ENCODE results near the gene CELA2A.
"Not testable (repeated sequence)": the region's sequence is repeated elsewhere in the genome, so short reads cannot be mapped to it uniquely, and the experiment has no call there.

Gene CELA2A

DNA sequence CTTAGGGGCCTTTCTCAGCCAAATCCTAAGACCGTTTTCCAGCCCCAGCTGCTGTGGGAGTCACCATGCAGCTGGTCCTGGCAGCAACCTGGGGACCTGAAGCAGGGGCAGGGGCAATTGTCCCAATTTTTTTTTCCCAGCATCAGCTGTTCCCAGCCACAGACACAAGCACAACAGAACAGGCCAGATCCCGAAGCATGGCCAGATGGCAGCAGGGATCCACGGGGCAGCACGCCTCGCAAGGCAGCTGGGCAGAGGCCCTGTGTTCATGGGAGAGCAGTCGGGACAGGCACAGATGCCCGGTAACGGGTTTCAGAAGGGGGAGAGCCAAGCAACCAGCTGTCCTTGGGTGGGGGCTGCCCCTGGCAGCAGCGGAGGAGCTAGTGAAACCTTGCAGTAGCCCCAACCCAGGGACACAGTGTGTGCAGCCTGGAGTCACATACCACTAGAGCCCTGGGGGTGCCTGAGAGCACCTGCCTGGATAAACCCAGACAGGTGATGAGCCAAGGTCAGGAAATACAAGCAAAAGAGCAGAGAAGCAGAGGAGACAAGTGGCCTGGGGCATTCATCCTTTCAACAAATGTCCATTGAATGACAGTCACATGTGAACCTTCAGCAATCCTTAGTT is 13.4 kb downstream of the CELA2A start:
- not testable (repeated sequence) for DNase-seq (ENCODE audit: low spot score)

DNA sequence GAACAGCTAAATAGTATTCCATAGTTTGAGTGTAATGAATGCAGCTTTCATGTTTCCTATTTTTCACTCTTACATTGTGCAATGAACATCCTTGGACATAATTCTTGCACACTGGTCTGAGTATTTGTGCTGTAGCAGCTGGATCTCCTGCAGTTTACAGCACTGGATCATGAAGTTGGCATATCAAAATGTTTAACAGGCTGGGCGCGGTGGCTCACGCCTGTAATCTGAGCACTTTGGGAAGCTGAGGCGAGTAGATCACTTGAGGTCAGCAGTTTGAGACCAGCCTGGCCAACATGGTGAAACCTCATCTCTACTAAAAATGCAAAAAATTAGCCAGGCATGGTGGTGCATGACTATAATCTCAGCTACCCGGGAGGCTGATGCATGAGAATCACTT is 14.5 kb downstream of the CELA2A start:
- DNase-seq (ENCODE audit: low spot score): not testable (repeated sequence)

GRCh38 chr1:15471723-15472122 is 15.2 kb downstream of the CELA2A start:
- not testable (repeated sequence) for DNase-seq (ENCODE audit: low spot score)

- DNase-seq (ENCODE audit: low spot score): no peak
Measured at GRCh38 chr1:15472587-15472986, 16.1 kb downstream of the CELA2A start.

DNA sequence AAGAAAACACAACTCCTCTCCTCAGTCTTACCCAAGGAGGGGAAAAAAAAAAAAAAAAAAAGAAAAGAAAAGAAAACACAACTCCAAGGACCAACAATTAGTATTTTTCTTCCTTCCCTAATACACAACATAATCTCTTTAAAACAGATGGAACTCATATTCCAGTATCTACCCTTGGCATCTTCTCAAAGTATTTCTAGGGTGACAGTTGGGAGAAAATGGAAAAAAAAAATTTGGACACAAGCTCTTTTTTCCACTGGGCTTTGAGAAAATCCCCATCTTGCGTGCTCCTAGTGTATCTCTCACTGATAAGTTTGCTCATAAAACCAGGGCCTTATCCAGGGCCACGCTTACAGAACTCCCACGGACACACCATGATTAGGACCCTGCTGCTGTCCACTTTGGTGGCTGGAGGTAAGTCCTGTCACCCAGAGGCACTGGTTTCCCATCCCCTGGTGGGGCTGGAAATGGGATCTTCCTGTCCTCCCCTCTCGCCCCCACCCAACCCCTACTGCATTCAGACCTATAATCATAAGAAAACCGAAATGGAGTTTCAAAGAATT is 19.3 kb downstream of the CELA2A start, which contains the start of gene CELA2B:
Gene CELA2B, plus strand, starts transcription at position 353 of the 563 bp plus-strand sequence. Its CDS starts 22 bp downstream, at position 375.
- DNase-seq (ENCODE audit: low spot score): no peak

DNA sequence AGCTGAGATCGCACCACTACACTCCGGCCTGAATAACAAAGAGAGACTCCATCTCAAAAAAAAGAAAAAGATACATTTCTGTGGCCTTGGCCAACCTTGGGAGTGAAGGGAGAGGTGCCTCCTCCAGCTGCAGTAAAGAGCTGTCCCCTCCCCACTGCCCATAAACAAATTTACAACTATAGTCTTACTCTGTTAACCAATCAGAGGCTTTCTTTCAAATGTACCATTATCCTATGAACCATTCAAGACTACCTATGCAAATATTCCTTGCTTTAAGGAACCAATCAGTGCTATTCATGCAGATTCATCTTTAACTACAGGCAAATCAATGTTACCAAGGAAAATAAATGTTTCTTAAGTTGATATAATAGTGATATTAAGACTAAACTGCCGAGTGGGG is 20.4 kb downstream of the CELA2A start:
- peak; percentile 13 for DNase-seq (ENCODE audit: low spot score)

DNA sequence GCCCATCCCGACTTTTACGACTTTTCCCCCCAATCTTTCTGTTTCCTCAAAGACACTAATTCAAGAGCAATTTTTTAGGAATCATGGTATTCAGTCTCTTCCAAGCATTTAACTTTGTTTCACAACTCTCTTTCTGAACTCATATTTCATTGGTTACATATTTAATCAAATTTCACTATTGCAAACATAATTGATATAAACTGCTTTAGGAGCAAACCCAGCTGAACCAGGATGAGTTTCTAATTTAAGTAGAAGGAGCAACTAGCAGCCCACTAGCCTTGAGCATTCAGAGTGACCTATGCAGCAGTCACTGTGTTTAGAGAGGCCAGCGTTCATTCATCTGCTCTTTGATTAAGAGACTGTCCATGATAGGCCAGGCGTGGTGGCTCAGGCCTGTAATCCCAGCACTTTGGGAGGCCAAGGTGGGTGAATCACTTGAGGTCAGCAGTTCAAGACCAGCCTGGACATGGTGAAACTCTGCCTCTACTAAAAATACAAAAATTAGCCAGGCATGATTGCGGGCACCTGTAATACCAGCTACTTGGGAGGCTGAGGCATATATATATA is 21.2 kb downstream of the CELA2A start:
- no peak for DNase-seq (ENCODE audit: low spot score)

DNA sequence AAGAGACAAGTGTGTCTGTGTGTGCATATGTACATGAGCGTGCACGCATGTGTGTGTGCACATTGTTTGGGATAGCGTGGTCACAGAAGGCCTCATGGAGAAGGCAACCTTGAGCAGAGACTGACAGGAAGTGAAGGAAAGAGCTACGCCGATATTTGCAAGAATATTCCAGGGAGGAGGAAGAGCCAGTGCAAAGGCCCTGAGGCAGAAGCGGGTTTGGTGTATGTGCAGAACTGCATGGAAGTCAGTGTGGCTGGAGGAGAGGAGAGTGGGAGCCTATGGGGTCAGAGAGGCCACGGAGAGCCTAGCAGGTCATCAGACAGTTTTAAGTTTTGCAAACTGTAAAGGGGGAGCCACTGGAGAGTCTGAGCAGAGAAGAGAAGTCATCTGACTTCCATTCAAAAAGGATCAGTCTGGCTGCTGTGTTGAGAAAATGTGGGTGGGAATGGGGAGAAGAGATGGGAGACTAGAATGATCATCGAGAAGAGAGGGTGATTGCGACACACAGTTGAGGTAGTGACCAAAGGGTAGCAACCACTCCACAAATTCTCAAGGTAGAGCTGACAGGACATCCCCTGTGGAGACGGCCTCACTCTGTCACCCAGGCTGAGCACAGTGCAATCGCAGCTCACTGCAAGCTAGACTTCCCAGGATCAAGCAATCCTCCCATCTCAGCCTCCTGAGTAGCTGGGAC is 23.3 kb downstream of the CELA2A start:
- DNase-seq (ENCODE audit: low spot score): no peak

DNA sequence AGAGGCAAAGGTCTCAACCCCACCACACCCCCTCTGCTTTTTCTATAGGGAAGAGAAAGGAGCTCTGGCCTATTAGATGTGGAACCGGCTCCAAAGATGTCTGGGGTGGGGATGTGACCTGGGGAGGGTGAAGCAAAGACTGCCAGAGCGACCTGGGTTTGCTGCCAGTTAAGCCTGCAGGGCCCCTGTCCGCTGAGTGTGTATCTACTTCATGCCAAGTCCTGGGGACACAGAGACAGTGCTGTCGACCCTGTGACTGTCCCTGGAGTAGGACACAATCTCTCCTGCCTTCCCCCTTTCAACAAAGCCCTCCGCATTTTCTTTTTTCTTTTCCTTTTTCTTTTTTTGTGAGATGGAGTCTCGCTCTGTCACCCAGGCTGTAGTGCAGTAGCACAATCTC is 25.9 kb downstream of the CELA2A start:
- not testable (repeated sequence) for DNase-seq (ENCODE audit: low spot score)

DNA sequence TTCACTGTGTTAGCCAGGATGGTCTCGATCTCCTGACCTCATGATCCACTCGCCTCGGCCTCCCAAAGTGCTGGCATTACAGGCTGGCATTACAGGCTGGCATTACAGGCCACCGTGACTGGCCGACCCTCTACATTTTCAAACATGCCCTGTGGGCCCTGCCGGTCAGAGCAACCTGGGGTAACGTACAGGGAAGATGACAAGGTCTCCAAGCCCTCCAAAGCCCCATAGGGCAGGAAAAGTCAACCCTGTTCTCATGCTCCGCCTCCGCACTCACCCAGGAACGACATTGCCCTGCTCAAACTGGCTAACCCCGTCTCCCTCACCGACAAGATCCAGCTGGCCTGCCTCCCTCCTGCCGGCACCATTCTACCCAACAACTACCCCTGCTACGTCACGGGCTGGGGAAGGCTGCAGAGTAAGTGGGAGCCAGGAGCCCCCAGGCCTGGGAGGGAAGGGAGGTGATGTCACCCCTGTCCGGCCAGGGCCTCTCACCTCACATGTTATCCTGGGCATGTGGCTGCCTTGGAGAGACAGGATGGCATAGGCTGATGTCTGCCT is 26.5 kb downstream of the CELA2A start:
- not testable (repeated sequence) for DNase-seq (ENCODE audit: low spot score)

DNA sequence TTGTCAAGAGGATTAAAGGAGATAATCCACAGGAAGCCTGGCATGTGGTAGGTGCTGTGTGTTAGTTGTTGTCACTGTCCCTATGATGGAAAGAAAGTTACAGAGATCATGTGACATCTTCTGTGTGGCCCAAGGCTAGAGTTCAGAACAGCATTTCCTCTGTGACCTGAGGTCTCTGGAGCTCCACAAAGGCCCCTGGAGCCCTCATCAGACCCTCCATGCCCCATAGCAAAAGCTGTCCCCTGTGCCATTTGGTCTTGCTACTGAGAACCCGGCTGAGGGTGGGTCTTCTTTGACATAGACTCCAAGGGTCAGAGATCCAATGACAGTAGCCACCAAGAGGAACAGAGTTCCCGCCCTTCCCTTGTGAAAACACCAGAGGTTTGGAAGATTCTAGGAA is 27.4 kb downstream of the CELA2A start:
- DNase-seq (ENCODE audit: low spot score): no peak

DNA sequence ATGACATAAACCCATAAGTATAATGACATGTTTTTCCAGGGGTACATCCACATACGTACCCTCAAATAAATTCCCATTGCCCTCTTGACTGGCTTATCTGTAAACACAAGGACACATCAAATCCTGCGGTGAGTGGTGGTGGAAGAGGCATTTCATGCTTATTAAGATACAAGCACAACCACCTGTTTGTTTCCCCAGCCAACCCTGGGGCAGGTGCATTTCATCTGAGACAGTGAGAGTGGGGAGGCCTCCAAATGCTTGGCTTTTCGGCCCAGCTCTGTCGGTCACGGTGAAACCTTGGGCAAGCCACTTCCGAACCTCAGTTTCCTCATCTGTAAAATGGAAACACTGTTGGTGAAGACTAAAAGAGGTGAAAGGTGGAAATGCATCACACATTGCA is 27.9 kb downstream of the CELA2A start:
- DNase-seq (ENCODE audit: low spot score): not testable (repeated sequence)

DNA sequence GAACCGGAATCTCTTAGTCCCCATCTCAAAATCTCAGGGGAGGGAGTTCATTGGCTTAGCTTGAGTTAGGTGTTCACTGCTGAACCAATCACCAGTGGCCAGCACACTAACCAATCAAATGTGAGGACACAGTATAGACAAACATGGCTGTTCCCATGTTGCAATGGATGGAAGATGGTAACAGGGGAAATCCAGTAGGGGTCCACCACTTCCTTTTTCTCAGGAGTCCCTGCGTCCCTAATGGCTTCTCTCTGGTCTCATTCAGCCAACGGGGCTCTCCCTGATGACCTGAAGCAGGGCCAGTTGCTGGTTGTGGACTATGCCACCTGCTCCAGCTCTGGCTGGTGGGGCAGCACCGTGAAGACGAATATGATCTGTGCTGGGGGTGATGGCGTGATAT is 29.1 kb downstream of the CELA2A start:
- DNase-seq (ENCODE audit: low spot score): no peak

GRCh38 chr1:15486844-15487610 is 30.5 kb downstream of the CELA2A start:
- not testable (repeated sequence) for DNase-seq (ENCODE audit: low spot score)

DNA sequence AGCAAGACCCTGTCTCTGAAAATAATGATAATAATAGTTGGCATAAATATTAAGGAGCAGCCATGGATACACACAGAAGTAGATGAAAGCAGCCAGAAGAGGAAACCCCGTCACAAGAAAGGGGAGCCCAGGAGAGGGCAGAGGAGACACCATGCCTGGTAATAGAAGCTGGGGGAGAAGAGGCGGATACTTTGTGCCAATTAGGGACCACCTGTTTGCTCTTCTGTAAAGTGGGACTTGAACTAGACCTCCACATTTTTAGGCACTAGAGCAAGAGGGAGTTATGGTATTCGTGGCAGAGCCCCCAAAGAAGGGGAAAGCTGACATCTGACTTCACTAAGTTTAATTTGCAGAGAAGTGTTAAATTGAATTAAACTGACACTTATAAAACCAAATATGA is 31.8 kb downstream of the CELA2A start:
- no peak for DNase-seq (ENCODE audit: low spot score)

GRCh38 chr1:15489052-15489736 is 32.7 kb downstream of the CELA2A start:
- DNase-seq (ENCODE audit: low spot score): no peak

- DNase-seq (ENCODE audit: low spot score): not testable (repeated sequence)
Measured at GRCh38 chr1:15491010-15491409, 34.5 kb downstream of the CELA2A start.

DNA sequence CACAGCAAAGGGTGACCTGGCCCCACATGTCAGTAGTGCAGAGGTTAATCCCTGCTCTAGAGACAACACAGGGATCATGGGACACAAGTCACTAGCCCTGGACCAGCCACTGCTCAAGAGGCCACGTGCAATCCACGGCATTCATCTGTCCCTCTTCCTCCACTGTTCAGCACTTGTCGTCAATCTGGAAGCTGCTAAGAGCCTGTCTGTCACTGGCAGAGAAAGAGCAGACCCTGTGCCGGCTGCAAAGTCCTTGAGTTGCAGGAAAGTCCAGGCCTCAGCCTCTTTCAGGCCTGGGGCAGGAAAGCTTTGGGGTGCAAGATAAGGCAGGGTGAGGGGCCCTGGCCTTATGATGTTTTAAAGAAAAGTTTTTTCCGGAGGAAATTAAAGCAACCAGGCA is 36.1 kb downstream of the CELA2A start:
- DNase-seq (ENCODE audit: low spot score): no peak

GRCh38 chr1:15493869-15494390 is 37.4 kb downstream of the CELA2A start:
- DNase-seq (ENCODE audit: low spot score): no peak

GRCh38 chr1:15500184-15501178 is 43.9 kb downstream of the CELA2A start:
- DNase-seq (ENCODE audit: low spot score): no peak

All from SW480 (cell line).